CD4-positive, alpha-beta T cell treated with Interleukin-10 for 1 hour (primary cell): ENCODE results near the gene ADAMTS19.
"Not testable (repeated sequence)": the region's sequence is repeated elsewhere in the genome, so short reads cannot be mapped to it uniquely, and the experiment has no call there.

Source experiments
- DNase-seq: peaks from one replicate; pipeline ENCODE4 v3.0.0-alpha.2; 2020

ADAMTS19 gene

GRCh38 chr5:129474544-129474943, 14.4 kb downstream of the ADAMTS19 start:
- DNase-seq: no peak

GRCh38 chr5:129476751-129477150, 16.7 kb downstream of the ADAMTS19 start:
- DNase-seq: no peak

GRCh38 chr5:129477532-129477931, 17.4 kb downstream of the ADAMTS19 start:
- no peak for DNase-seq

GRCh38 chr5:129481161-129481560, 21.1 kb downstream of the ADAMTS19 start:
- no peak for DNase-seq

- no peak for DNase-seq
Observed at GRCh38 chr5:129496421-129496820, 36.3 kb downstream of the ADAMTS19 start.

- DNase-seq: no peak
Observed at GRCh38 chr5:129496864-129497595, 36.9 kb downstream of the ADAMTS19 start.

GRCh38 chr5:129499208-129499852, 39.2 kb downstream of the ADAMTS19 start:
- DNase-seq: no peak

- DNase-seq: no peak
Observed at GRCh38 chr5:129500101-129500500, 40.0 kb downstream of the ADAMTS19 start.

- DNase-seq: no peak
Observed at GRCh38 chr5:129506086-129506485, 46.0 kb downstream of the ADAMTS19 start.

- DNase-seq: no peak
Observed at GRCh38 chr5:129506950-129507349, 46.9 kb downstream of the ADAMTS19 start.

- no peak for DNase-seq
Observed at GRCh38 chr5:129507527-129507926, 47.4 kb downstream of the ADAMTS19 start.

- DNase-seq: no peak
Observed at GRCh38 chr5:129508606-129509005, 48.5 kb downstream of the ADAMTS19 start.

GRCh38 chr5:129509363-129509975, 49.4 kb downstream of the ADAMTS19 start:
- no peak for DNase-seq

GRCh38 chr5:129511291-129511690, 51.2 kb downstream of the ADAMTS19 start:
- DNase-seq: no peak

- DNase-seq: no peak
Observed at GRCh38 chr5:129541051-129541450, 81.0 kb downstream of the ADAMTS19 start.

- no peak for DNase-seq
Observed at GRCh38 chr5:129541648-129542251, 81.7 kb downstream of the ADAMTS19 start.

- DNase-seq: no peak
Observed at GRCh38 chr5:129547137-129547536, 87.0 kb downstream of the ADAMTS19 start.

- DNase-seq: no peak
Observed at GRCh38 chr5:129554134-129554904, 94.2 kb downstream of the ADAMTS19 start.

GRCh38 chr5:129563585-129563984, 103.5 kb downstream of the ADAMTS19 start:
- DNase-seq: no peak

GRCh38 chr5:129569295-129569694, 109.2 kb downstream of the ADAMTS19 start:
- DNase-seq: no peak

GRCh38 chr5:129572060-129572459, 112.0 kb downstream of the ADAMTS19 start:
- DNase-seq: no peak

GRCh38 chr5:129584496-129584895, 124.4 kb downstream of the ADAMTS19 start:
- not testable (repeated sequence) for DNase-seq
